ENCODE results near the gene AADACL2.

GRCh38 chr3:151688571-151688970, 45.2 kb upstream of the AADACL2 start:
- TF ChIP-seq GATA3 (IDR thresholded peaks at IDR 0.05; ENCODE audit: low read depth, low read length) (no peak), GATA2 (IDR thresholded peaks at IDR 0.05; ENCODE audit: low read depth, low read length) (no peak)
